ENCODE results near the gene OLA1.
"Not testable (repeated sequence)": the region's sequence is repeated elsewhere in the genome, so short reads cannot be mapped to it uniquely, and the experiment has no call there.

Gene OLA1

DNA sequence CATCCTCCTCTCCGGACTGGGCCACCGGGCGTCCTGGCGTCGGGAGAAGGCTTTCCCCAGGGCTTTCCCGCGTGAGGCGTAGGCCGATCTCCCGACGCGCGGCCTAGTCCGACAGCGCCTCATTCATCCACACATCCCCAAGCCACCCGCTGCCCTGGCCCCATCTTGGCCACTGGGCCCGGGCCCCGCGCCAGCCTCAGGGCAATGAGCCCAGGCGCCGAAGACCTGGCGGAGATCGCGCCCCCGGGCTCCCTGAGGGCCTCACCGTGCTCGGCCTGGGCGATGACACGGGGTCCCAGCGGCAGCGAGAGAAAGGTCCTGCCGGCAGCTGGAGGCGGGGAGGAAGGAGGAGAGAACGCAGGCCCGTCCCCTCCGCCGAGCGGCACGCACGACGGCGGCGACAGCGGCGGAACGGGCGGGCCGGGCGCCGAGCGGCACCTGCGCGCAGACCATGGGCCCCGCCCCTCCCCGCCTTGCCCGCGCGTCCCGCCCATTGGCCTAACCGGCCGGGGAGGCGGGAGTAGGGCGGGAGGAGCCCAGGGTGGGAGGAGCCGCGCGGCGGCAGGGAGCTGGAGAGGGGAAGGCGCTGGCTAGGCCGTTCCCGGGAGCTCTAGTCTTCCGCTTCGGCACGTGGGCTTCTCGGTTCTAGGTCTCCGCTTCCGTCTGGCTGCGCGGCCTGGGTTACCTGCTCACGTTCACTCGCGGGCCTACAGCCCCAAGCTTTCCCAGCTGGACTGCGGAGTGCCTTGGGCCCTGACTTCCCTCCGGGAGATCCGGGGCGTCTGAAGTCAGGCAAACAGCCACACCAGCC lies at the start of gene OLA1:
OLA1 (minus strand) TSS at position 346 of the 811 bp plus-strand sequence. CDS start 1,717 bp downstream, outside the sequence.
- DNase-seq: peak; percentile 97

DNA sequence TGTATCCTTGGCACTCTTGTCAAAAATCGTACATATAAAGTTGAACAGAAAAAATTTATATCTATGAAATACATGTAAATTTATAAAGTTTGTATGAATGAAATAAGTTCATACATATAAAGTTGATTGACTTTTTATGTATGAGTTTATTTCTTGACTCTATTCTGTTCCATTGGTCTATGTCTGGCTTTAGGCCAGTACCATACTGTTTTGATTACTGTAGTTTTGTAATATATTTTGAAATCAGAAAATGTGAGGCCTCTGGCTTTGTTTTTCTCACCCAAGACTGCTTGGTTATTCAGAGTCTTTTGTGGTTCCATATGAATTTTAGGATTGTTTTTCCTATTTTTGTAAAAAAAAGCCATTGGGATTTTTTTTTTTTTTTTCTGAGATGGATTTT lies 44.6 kb upstream of the OLA1 start:
- no peak for DNase-seq

DNA sequence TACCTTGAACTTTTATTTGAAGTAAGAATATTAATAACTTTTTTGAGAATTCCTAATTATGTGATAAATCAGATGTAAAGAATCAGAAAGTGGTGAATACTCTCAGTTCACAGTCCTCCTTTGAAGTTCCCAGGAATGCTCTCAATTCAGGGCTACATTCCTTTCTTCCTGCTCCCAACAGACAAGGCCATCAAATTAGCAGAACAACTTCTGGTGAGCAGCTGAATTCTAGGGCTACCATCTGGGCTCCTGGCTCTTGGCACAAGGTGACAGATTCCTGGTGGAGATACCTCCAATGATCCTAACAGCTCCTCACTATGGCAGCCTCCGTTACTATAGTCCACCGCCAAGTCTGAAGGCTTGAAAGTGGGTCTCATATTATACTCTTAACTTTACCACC lies 37.8 kb upstream of the OLA1 start:
- DNase-seq: no peak

DNA sequence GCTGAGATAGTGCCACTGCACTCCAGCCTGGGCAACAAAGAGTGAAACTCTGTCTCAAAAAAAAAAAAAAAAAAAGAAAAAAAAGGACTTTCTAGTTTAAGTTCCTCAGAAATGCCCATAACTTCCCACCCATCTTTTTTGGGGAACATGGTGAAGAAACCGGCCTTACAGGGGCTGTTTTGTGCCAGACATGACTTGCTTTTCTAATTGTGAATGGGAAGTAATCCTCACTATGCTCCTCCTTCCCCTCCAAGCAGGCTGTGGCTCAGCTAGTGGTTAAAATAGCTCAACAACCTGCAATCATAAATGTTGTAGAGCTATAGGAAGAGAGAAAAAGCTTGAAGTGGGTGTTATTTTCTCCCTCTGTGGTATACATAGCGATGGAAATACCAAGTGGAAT lies 34.1 kb upstream of the OLA1 start:
- no peak for DNase-seq

DNA sequence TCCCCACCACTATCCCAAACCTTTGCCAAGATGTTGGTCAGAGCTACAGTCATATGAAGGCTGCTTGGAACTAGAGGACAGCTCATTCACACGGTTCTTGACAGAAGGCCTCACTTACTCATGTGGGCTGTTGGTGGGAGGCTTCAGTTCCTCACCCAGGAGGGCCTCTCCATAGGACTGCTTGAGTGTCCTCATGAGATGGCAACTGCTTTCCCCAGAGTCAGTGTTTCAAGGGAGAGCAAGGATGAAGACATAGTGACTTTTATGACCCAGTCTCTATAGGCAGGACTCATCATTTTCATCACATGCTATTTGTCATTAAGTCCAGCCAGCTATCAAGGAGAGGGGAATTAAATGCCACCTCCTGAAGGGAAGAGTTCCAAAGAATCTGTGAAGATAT lies 33.4 kb upstream of the OLA1 start:
- DNase-seq: no peak

DNA sequence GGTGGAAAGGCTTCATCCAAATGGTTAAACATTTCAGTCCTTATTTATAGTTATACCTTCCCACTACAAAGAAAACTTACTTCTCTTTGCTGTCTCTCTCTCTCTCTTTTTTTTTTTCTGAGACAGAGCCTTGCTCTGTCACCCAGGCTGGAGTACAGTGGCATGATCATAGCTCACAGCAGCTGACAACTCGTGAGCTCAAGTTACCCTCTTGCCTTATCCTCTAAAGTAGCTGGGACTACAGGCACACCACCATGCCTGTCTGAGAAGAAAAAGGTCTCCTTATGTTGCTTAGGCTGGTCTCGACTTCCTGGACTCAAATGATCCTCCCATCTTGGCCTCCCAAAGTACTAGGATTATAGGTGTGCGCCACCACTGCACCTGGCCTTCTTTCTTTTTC lies 32.3 kb upstream of the OLA1 start:
- no peak for DNase-seq

DNA sequence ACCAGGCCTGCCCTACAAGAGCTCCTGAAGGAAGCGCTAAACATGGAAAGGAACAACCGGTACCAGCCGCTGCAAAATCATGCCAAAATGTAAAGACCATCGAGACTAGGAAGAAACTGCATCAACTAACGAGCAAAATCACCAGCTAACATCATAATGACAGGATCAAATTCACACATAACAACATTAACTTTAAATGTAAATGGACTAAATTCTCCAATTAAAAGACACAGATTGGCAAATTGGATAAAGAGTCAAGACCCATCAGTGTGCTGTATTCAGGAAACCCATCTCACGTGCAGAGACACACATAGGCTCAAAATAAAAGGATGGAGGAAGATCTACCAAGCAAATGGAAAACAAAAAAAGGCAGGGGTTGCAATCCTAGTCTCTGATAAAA lies 21.9 kb upstream of the OLA1 start:
- DNase-seq: not testable (repeated sequence)

DNA sequence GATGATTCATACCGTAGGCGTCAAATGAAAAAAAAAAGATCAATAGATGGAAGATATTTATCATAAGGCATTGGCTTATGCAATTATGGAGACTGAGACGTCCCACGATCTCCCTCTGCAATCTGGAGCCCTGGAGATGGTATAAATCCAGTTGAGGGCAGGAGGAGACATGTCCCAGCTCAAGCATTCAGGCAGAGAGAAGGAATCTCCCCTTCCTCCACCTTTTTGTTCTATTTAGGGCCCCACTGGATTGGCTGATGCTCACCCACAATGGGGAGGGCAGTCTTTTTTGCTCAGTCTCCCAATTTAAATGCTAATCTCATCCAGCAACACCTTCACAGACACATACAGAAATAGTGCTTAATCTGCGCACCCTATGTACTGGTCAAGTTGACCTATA lies 18.0 kb upstream of the OLA1 start:
- no peak for DNase-seq

DNA sequence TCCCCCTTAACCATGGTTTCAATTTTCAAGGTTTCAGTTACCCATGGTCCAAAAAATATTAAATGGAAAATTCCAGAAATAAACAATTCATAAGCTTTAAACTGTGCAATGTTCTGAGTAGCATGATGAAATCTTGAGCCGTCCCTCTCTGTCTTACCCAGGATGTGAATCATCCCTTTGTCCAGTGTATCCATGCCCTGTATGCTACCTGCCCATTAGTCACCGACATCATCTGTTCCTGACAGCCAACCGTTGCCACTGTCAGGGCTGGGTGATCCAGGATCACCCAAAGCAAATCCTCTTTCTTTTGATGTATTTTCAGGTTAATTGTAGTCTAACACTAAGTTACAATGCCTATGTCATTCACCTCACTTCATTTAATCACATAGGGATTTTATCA lies 15.7 kb upstream of the OLA1 start:
- no peak for DNase-seq

DNA sequence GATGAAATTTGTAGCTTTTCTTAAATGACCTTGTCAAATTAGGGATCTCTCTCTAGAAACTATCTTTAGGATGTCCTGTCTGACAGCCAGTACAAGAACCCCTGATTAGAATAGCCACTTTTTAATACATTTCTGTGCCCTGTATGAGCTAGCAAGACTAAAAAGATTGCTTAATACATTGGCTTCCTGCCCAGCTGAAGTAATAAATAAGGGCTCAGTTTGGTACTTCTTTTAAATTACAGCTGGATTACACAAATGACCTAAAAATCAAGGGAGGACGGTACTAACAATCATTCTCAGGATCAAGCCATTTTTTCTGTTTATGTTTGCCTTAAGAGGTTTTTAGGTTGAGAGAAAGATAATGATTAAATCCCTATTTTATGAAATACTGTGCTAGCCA lies 11.6 kb upstream of the OLA1 start:
- DNase-seq: no peak

DNA sequence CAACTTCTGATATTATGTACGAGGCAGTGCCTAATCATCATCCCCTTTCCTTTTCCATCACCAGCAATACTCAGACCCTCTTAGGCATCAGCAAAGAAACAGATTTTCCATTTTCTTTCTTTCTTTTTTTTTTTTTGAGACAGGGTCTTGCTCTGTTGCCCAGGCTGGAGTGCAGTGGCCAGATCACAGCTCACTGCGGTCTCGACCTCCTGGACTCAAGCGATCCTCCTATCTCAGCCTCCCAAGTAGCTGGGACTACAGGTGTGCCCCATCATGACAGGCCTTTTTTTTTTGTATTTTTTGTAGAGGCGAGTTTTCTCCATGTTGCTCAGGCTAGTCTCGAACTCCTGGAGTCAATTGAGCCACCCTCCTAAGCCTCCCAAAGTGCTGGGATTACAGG lies 5.9 kb upstream of the OLA1 start:
- DNase-seq: no peak

DNA sequence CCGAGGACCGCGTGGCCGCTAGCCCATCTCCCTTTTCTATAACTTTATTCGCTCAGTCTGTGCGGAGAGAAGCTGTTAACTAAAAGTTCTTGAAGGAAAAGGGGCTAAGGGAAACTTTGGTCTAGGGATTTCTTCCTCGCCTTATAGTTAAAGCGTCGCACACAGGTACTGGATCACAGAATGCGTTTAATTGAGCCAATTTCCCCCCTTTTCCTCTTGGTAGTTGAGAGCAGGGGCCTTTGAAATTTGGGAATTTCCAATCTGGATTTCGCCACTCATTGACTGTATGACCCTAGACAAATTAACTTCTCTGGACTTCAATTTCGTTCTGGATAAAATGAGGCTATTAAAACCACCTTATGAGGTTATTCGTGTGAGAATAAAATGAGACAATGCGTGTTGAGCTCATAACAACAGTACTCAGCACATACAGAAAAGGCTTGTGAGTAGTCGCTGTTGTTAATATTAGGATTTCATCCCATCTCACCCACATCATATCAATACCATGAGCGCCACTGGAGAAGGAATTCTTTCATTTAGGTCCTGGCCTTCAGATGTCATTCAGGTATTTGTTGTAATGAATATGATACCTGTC lies 763 bp upstream of the OLA1 start:
- no peak for DNase-seq

DNA sequence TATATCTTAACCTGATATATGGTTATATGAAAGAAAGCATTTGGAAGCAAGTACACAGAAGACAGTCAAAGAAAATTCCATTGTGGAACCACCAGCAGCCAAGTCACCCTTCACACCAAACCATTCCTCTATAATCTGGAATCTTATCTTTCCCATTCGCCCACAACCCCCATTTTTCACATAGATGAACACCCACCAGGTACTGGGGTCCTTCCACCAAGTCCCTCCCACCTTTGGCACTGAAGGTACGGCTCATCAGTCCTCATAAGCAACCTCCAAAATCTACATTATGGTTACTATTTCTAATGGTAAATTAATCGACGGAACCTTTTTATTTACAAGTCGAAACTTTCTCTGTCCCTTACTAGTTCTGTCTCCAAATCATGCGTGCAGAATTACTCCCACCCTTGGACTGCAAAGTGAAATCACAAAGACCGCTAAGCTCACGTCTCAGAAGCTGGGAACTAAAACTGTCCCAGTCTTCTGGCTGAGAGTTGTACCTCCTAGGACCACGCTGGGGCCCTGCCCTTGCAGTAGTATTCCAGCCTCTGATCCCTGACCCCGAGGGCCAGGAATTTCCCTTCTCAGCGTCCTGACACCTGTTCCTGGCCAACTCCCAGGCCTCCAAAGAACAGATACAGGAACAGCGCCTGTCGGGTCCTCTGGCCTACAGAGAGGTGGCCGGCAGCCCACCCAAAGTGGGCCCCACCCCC lies 702 bp downstream of the OLA1 start:
- DNase-seq: no peak

DNA sequence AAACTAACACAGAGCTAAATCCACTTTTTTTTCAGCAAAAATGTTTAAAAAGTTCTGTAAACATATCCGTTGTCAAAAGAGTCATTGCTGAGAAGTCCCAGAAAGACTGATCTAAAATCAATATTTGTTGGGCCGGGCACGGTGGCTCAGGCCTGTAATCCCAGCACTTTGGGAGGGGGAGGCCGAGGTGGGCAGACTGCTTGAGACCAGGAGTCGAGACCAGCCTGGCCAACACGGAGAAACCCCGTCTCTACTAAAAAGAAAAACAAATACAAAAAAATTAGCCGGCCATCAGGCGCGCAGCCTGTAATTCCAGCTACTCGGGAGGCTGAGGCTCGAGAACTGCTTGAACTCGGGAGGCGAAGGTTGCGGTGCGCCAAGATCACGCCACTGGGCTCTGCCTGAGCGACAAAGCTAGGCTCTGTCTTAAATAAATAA lies 1.4 kb downstream of the OLA1 start:
- no peak for DNase-seq

DNA sequence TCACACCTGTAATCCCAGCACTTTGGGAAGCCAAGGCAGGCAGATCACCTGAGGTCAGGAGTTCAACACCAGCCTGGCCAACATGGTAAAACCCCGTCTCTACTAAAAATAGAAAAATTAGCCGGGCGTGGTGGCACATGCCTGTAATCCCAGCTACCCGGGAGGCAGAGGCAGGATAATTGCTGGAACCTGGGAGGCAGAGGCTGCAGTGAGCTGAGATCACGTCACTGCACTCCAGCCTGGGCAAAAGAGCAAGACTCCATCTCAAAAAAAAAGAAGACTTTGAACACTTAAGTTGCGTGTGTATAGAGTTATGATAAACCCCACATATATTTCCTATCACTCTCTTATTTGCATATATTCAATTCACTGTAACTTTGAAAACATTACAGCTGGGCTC lies 2.7 kb downstream of the OLA1 start:
- not testable (repeated sequence) for DNase-seq

DNA sequence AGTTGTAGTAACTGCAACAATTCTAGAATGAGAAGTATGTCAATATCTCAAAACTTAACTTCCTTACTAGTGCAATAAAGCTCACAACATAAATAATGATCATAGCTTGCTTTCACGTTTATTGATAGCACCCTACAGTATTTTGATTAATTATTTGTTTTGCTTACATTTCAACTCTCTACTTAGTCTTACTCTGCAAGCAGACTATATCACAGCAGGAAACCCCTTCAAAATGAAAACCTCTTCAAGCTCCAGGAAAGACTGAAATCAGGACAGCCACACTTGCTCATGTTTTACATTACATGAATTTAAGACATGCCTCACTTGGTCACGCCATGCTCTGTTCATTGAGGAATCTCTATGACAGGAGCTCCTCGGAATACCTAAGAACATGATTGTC lies 3.3 kb downstream of the OLA1 start:
- no peak for DNase-seq

DNA sequence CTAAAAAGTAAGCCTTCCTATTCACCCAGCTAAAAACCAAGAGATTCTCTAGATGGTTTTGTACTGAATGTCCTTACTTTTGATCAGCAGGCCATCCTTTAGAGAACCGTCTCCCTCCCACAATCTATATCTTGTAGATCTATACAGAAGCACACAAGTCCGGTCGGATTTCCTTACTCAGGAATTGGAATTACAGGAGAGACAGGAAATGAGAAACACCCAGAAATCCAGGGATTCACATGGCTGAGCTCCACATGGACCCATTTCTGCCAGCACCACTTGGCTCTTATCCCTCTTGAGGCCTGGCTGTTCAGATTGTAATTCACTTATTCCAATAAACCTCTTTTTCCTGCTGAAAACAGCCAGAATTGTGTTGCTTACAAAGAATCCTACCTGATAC lies 4.5 kb downstream of the OLA1 start:
- DNase-seq: no peak

DNA sequence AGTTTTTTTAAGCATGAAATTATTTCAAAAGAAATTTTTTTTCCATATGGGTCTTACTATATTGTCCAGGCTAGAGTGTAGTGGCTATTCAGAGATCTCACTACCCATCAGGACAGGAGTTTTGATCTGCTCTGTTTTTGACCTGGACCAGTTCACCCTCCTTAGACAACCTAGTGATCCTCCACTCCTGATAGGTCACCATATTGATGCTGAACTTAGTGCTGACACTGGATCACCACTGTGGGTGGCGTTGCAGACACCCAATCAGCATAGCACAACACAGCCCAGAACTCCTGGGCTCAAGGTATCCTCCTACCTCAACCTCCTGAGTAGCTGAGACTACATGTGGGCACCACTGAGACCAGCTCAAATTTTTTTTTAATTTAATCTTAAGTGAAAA lies 8.2 kb downstream of the OLA1 start:
- DNase-seq: no peak

DNA sequence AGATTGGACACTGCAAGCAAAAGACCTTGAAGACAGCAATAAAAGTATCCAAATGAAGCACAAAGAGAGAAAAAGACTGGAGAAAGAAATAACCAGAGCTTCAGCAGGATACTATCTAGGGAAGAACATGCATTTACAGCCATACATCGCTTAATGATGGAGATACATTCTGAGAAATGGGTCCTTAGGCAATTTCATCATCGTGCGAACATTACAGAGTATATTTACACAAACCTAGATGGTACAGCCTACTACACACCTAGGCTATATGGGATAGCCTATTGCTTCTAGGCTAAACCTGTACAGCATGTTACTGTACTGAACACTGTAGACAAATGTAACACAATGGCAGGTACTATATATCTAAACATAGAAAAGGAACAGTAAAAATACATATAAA lies 11.9 kb downstream of the OLA1 start:
- DNase-seq: no peak

DNA sequence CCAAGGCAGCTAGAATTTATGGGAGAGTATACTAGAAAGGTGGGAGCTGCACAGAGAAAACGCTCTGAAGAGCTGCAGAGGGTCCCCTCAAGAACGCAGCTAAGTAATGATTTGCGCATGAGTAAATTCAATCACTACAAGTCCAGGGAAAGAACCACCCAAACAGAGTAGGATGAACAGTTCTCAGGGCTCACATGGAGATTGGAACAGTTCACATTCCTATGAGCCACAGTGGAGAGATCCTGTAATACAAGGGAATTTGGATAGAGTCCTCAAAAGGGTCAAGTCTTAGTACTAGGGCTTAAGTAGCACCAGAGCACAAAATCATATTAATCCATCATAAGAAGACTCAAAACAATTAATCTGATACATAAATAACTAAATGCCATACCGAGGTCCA lies 12.7 kb downstream of the OLA1 start:
- DNase-seq: no peak

DNA sequence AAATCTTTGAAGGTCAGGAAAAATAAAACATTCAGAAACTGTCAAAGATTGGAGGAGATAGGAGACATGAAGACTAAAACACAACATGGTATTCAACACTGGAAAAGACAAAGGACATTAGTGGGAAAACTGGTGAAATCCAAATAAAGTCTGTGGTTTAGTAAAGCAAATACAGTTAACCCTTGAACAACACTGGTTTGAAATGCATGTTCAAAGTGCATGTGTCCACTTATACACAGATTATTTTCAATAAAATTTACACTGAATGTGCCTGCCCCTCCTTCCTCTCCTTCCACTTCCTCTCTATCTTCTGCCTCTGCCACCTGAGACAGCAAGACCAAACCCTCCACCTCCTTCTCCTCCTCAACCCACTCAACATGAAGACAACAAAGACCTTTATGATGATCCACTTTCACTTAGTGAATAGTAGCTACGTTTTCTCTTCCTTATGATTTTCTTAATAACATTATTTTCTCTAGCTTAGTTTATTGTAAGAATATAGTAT lies 14.5 kb downstream of the OLA1 start:
- no peak for DNase-seq

DNA sequence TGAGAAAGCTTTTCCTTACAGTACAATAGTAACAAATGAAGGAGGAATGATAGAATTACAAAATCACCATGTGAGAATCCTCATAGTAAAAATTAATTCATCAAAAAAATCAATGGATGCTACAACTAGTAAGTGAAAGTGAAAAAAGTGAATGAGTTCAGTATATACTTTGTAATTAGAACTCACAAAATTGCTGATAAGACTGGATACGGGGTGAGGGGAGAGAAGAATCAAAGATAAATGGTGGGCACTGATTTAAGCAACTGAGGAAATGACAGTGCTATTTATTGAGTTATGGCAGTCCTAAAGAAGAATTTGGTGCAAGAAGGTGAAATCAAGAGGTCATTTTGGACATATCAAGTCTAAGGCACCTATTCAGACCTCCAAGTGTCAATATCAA lies 20.6 kb downstream of the OLA1 start:
- no peak for DNase-seq

DNA sequence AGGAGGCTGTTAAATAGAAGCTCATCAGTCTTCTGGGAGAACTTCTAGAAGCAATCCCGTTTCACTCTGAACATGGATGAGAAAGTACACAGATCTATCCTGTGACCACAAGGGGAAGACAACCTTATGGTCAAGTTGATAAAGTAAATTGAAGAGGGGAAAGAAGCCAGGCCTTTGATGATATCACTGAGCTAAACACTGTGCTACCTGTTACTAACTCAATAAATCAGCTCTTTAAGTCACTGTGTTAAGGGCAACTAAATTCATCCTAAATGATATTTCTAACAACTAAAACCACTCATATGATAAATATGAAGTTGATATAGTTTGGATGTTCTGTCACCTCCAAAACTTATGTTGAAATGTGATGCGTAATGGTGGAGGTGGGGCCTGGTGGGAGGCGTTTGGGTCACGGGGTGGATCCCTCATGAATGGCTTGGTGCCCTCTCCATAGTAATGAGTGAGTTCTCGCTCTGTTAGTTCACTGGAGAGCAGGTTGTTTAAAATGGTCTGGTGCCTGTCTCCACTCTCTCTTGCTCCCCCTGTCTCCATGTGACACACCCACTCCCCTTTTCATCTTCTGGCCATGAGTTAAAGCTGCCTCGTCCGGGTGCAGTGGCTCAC lies 23.6 kb downstream of the OLA1 start:
- DNase-seq: no peak

DNA sequence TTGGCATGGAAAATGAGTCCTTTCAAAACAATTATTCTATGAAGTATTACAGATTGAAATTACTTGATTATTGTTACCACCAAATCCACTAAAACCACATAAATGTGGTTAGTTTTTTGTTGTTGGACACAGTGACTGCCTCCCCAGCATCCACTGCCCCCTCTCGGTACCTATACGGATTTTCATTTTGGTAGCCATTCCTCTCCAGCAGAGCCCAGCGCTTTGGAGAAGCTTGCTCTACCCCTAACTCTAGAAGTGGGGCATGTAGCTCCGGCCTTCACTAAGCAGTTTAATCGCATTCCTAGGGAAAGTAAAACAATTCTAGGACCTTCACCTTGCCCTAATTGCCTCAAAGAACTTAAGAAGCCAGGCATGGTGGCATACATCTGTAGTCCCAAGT lies 24.2 kb downstream of the OLA1 start:
- no peak for DNase-seq

Measured in NCI-H2171 (cell line).